Endothelial cell of umbilical vein (primary cell): Measurements from ENCODE around the gene SPCS3. TPM values are rescaled to one million over a fixed set of nuclear protein-coding genes. Genes with fewer than 3 reads are reported as not detected.
"Not testable (repeated sequence)": the region's sequence is repeated elsewhere in the genome, so short reads cannot be mapped to it uniquely, and the experiment has no call there.

ENCODE experiments used
- BruUV-seq: library from RNA; stranded (reverse); fragments of 400-500 nt; replicated peaks from 2 replicates; lab custom pipeline; 2021; lab: Mats Ljungman, UMichigan
- CTCF ChIA-PET: fragments of 300-600, 350-600 bp; sonication (Branson Sonifier 250); formaldehyde crosslinking; loops from one replicate; lab custom pipeline; 2021; ENCODE audit warnings: antibody characterized with exemption, inconsistent platforms; lab: Charles Lee
- POLR2A ChIA-PET: fragments of 300-600, 350-600 bp; sonication (Branson Sonifier 250); formaldehyde crosslinking; loops from one replicate; lab custom pipeline; 2021; ENCODE audit warnings: antibody characterized with exemption, inconsistent platforms; lab: Charles Lee
- DNase-seq: peaks from one replicate; pipeline ENCODE4 v3.0.0-alpha.2; 2011; ENCODE audit warnings: low read depth, low spot score
- FAIRE-seq: peaks from 2 replicates; lab custom pipeline; 2011; peaks lifted over from hg19 to GRCh38; lab: Jason Lieb, UNC
- H2AFZ ChIP-seq: 2 replicates; pipeline ENCODE4 v1.6.0; 2012; ENCODE audit warnings: low read depth, low read length, control low read depth, inconsistent platforms
- H3K27ac ChIP-seq: 2 replicates; pipeline ENCODE4 v1.5.1; 2011; ENCODE audit warnings: low read depth, mild to moderate bottlenecking, control low read depth, low read length, moderate library complexity; ENCODE audit not compliant: insufficient read depth
- H3K27me3 ChIP-seq, 2 experiments: 2 replicates each; pipeline versions ENCODE4 v1.6.0 to v1.6.1; 2011; ENCODE audit warnings: low read length in 2 of 2, mixed read lengths in 1 of 2; ENCODE audit not compliant: control insufficient read depth in 2 of 2, insufficient read depth in 2 of 2
- H3K36me3 ChIP-seq, 2 experiments: 2 replicates in 1 of 2; 3 replicates in 1 of 2; pipeline ENCODE4 v1.5.1; 2011; ENCODE audit warnings: low read length in 2 of 2, mild to moderate bottlenecking in 1 of 2, moderate library complexity in 1 of 2; ENCODE audit not compliant: control insufficient read depth in 2 of 2, insufficient read depth in 2 of 2; ENCODE audit errors: extremely low read depth in 1 of 2
- H3K4me1 ChIP-seq: 3 replicates; pipeline ENCODE4 v1.5.1; 2011; ENCODE audit warnings: mild to moderate bottlenecking, low read length; ENCODE audit not compliant: control insufficient read depth, insufficient read depth; ENCODE audit errors: extremely low read depth
- H3K4me2 ChIP-seq: 2 replicates; pipeline ENCODE4 v1.6.1; 2011; ENCODE audit warnings: low read length, control low read depth, mixed read lengths; ENCODE audit not compliant: insufficient read depth
- H3K4me3 ChIP-seq, 3 experiments: fragments of 200-600 bp in 1 of 3; sonication (generic), shearing (Covaris generic) in 1 of 3; replicated peaks in 1 of 3; 2 replicates each; pipeline ENCODE4 v1.5.1; 2011 to 2016; ENCODE audit warnings: control low read depth in 3 of 3, low read length in 3 of 3, mild to moderate bottlenecking in 2 of 3, inconsistent platforms in 1 of 3, low read depth in 1 of 3, moderate library complexity in 1 of 3; ENCODE audit not compliant: insufficient read depth in 1 of 3
- H3K79me2 ChIP-seq: 2 replicates; pipeline ENCODE4 v1.6.0; 2012; ENCODE audit warnings: low read length, inconsistent platforms; ENCODE audit not compliant: control insufficient read depth, insufficient read depth
- H3K9ac ChIP-seq: replicated peaks from 2 replicates; pipeline ENCODE3; 2011; ENCODE audit warnings: low read length, control low read depth; ENCODE audit not compliant: insufficient read depth; ENCODE audit errors: extremely low read depth
- H3K9me1 ChIP-seq: replicated peaks from 3 replicates; pipeline ENCODE4 v1.6.0; 2011; ENCODE audit warnings: mild to moderate bottlenecking, low read length; ENCODE audit not compliant: control insufficient read depth, insufficient read depth; ENCODE audit errors: extremely low read depth
- H3K9me3 ChIP-seq: replicated peaks from 2 replicates; pipeline ENCODE4 v1.5.1; 2012; ENCODE audit warnings: low read length, inconsistent platforms; ENCODE audit not compliant: control insufficient read depth, insufficient read depth
- H4K20me1 ChIP-seq: replicated peaks from 2 replicates; pipeline ENCODE3; 2011; ENCODE audit warnings: mild to moderate bottlenecking, low read length; ENCODE audit not compliant: control insufficient read depth, insufficient read depth; ENCODE audit errors: extremely low read depth
- EZH2 ChIP-seq: IDR thresholded peaks from 2 replicates; pipeline ENCODE4 v1.6.1; 2012; ENCODE audit warnings: borderline replicate concordance, low read depth, mild to moderate bottlenecking, moderate library complexity, low read length, inconsistent platforms; ENCODE audit not compliant: severe bottlenecking
- FOS ChIP-seq: IDR thresholded peaks from 2 replicates; pipeline ENCODE4 v1.6.1; 2011; ENCODE audit warnings: mild to moderate bottlenecking, low read length, moderate library complexity, borderline replicate concordance; ENCODE audit not compliant: insufficient read depth
- GATA2 ChIP-seq: IDR thresholded peaks from 2 replicates; pipeline ENCODE4 v1.7.0; 2011; ENCODE audit warnings: low read depth, mild to moderate bottlenecking, moderate library complexity, mixed read lengths, low read length; ENCODE audit not compliant: insufficient read length, insufficient read depth
- JUN ChIP-seq: IDR thresholded peaks from 2 replicates; pipeline ENCODE4 v1.6.1; 2011; ENCODE audit warnings: borderline replicate concordance, low read depth; ENCODE audit not compliant: insufficient read length, insufficient read depth
- MYC ChIP-seq: IDR thresholded peaks from one replicate; pipeline ENCODE4 v1.6.1; 2011; ENCODE audit warnings: mild to moderate bottlenecking, low read depth, low read length
- POLR2A ChIP-seq: IDR thresholded peaks from 2 replicates; pipeline ENCODE4 v1.6.1; 2012; ENCODE audit warnings: low read depth, mild to moderate bottlenecking, control low read depth, low read length
- POLR2AphosphoS5 ChIP-seq: IDR thresholded peaks from 2 replicates; pipeline ENCODE4 v1.6.1; 2012; ENCODE audit warnings: low read depth, mild to moderate bottlenecking, control low read depth, low read length, moderate library complexity; ENCODE audit not compliant: insufficient read depth
- dilution Hi-C: fragments of 300-500 bp; cut with MboI; formaldehyde crosslinking; loops from one replicate; pipeline ENCODE4 v1.15.0; 2019; ENCODE audit warnings: low sequenced_read_pairs; ENCODE audit not compliant: extremely low pct_ligation_motif_present
- intact Hi-C: fragments of 100-400 bp; cut with micrococcal nuclease; formaldehyde crosslinking; loops from one replicate; pipeline ENCODE4 v1.10.0; 2022
- polyA plus RNA-seq, 4 experiments: library from polyadenylated mRNA; depleted of rRNA in 3 of 4; stranded (reverse) in 3 of 4; unstranded in 1 of 4; fragments of >200 nt; gene quantifications; 2 replicates each; pipeline versions ENCODE4 v1.2.1 to v1.2.3, GENCODE V29; 2011 to 2012; ENCODE audit warnings: missing spikeins in 1 of 4
- total RNA-seq: library from RNA; stranded (reverse); gene quantifications from 2 replicates; pipeline ENCODE4 v1.2.3, GENCODE V29; 2021
- TF ChIP-seq, protein P1 (sequence below), 2 donors: IDR thresholded peaks; 1 replicate in 1 of 2; 2 replicates in 1 of 2; pipeline ENCODE4 v1.5.1; 2011; ENCODE audit warnings: low read length in 2 of 2, mild to moderate bottlenecking in 2 of 2, moderate library complexity in 2 of 2, control low read depth in 1 of 2, inconsistent platforms in 1 of 2, low read depth in 1 of 2; ENCODE audit not compliant: insufficient read depth in 1 of 2; ENCODE audit errors: extremely low read depth in 1 of 2
- TF ChIP-seq, protein P2 (sequence below): IDR thresholded peaks from 2 replicates; pipeline ENCODE4 v1.6.1; 2011; ENCODE audit not compliant: insufficient read depth, insufficient read length

Gene SPCS3
- total and polyA plus RNA-seq, 2 donors (not counting 3 experiments of a cell fraction or from before 2014, with no cell fraction given), result 36.4 to 183 TPM

DNA sequence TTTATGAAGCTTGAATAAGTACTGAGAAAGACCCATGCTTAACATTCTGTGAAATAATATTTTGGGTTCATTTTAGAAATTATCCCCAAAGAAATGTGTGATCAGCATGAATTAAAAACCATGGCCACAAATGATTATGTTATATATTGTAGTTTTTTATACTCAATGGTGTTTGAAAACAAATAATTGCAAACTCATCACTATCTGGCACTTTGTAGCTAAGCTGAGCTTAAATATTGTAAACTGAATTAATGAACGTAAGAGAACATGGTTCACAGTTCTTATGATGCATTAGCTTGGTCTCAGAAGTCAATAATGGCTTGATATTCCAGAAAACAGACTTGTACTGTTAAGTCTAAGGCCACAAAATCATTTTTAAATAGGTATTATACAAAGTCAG lies 26.1 kb upstream of the SPCS3 start:
- intact Hi-C loops (no loop called here), dilution Hi-C loops (no loop called here)
- no peak overlapping the region for H3K4me3 ChIP-seq
- H3K9ac ChIP-seq, result no peak overlapping the region
- CTCF ChIA-PET, result interaction anchor here (1.1 to 1.9 kb wide), 2 partner anchors 12 to 16 kb away, joined by 3 to 4 read pairs; no protein-coding TSS in a partner anchor
- no peaks in the 10 kb centered on the region for H4K20me1 ChIP-seq
- no peak for TF ChIP-seq FOS
- TF ChIP-seq POLR2AphosphoS5, result no peak
- TF ChIP-seq POLR2A, result no peak
- no peak for TF ChIP-seq EZH2
- TF ChIP-seq GATA2, result no peak
- TF ChIP-seq, protein P1, sequence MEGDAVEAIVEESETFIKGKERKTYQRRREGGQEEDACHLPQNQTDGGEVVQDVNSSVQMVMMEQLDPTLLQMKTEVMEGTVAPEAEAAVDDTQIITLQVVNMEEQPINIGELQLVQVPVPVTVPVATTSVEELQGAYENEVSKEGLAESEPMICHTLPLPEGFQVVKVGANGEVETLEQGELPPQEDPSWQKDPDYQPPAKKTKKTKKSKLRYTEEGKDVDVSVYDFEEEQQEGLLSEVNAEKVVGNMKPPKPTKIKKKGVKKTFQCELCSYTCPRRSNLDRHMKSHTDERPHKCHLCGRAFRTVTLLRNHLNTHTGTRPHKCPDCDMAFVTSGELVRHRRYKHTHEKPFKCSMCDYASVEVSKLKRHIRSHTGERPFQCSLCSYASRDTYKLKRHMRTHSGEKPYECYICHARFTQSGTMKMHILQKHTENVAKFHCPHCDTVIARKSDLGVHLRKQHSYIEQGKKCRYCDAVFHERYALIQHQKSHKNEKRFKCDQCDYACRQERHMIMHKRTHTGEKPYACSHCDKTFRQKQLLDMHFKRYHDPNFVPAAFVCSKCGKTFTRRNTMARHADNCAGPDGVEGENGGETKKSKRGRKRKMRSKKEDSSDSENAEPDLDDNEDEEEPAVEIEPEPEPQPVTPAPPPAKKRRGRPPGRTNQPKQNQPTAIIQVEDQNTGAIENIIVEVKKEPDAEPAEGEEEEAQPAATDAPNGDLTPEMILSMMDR (IDR thresholded peaks at IDR 0.05; ENCODE audit: extremely low read depth in 1 of 2, insufficient read depth in 1 of 2, low read depth in 1 of 2, low read length in 2 of 2), result no peak
- TF ChIP-seq MYC, result no peak
- TF ChIP-seq, protein P2, sequence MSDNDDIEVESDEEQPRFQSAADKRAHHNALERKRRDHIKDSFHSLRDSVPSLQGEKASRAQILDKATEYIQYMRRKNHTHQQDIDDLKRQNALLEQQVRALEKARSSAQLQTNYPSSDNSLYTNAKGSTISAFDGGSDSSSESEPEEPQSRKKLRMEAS, result no peak
- TF ChIP-seq JUN, result no peak
- H3K36me3 ChIP-seq, result no peaks in the 10 kb centered on the region
- H3K79me2 ChIP-seq, result no peaks in the 10 kb centered on the region
- H3K4me2 ChIP-seq, result no peak overlapping the region
- peaks cover 2 to 7% of the 10 kb centered on the region in 2 experiments for H3K27me3 ChIP-seq
- H2AFZ ChIP-seq, result no peak overlapping the region
- H3K9me1 ChIP-seq, result no peaks in the 10 kb centered on the region
- DNase-seq, result no peak
- no peak overlapping the region for H3K27ac ChIP-seq
- POLR2A ChIA-PET, result no interaction called here
- FAIRE-seq, result no peak
- no peaks in the 10 kb centered on the region for H3K9me3 ChIP-seq
- H3K4me1 ChIP-seq, result no peaks in the 10 kb centered on the region
- BruUV-seq, result no TSS peak

DNA sequence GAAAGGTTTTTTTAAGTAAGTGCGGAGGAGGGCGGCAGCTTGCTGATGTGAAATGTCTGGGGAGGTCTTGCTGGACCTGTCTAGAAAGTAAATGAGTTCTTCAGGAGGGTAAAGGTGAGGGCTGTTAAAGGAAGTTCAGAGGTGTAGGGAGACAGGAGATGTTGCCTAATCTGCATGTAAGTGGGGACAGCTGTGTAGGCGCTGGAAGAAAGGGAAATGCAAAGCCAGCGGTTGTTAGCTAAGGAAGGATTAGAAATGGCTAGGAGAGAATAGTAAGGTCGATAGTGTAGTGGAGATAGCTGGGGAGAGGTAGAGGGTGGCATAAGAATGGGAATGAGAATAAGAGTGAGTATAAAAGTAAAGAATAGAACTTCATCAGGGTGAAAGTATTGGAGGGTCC lies 23.9 kb upstream of the SPCS3 start:
- H2AFZ ChIP-seq, H3K27me3 ChIP-seq, H3K9me1 ChIP-seq, CTCF ChIA-PET, H3K4me2 ChIP-seq, H3K9ac ChIP-seq, H3K9me3 ChIP-seq, POLR2A ChIA-PET, H3K4me3 ChIP-seq, H3K4me1 ChIP-seq, H3K79me2 ChIP-seq, intact Hi-C loops, dilution Hi-C loops, BruUV-seq, H3K27ac ChIP-seq, H4K20me1 ChIP-seq, FAIRE-seq, H3K36me3 ChIP-seq, DNase-seq: not testable (repeated sequence)
